Measurements from ENCODE around the gene APOO. TPM values are rescaled to one million over a fixed set of nuclear protein-coding genes. Genes with fewer than 3 reads are reported as not detected.

APOO gene
- polyA plus RNA-seq, 2 of the 4 experiments (the other 2 are of a cell fraction), result 33.5 to 59.4 TPM

GRCh38 chrX:23851544-23851943 is 56.2 kb downstream of the APOO start:
- no peak overlapping the region for H3K4me3 ChIP-seq
- no peak for TF ChIP-seq BHLHE40 (IDR thresholded peaks at IDR 0.05; ENCODE audit: low read depth, low read length)
- 0 out of 2 replicates have a peak, but pooled peaks have one; percentile 28 for TF ChIP-seq RFX5 (IDR thresholded peaks at IDR 0.05)
- no peak overlapping the region for H3K27ac ChIP-seq
- ATAC-seq, result no peak
- peaks cover 10% of the 10 kb centered on the region; the same call in 2 of the 3 replicates for H3K4me1 ChIP-seq
- ChIA-PET POLR2A (no interaction called here), CTCF (no interaction called here)
- no peak for DNase-seq (ENCODE audit: low read depth in 1 of 2, low spot score in 1 of 2)
- 89% methylated on average over 2 of the region's 2 CpGs for WGBS (ENCODE audit: missing lambda C conversion rate)
- no peak overlapping the region for H3K4me2 ChIP-seq
- peak; percentile 84 for FAIRE-seq
- no peaks in the 10 kb centered on the region for H3K9me3 ChIP-seq

- 87% methylated on average over 5 of the region's 5 CpGs for WGBS (ENCODE audit: missing lambda C conversion rate)
- Histone ChIP-seq H3K4me3 (no peak overlapping the region), H3K4me1 (peaks cover 19% of the 10 kb centered on the region), H3K4me2 (no peak overlapping the region), H3K9me3 (no peaks in the 10 kb centered on the region), H3K27ac (no peak overlapping the region)
- FAIRE-seq, result no peak
- POLR2A ChIA-PET, result no interaction called here
- CTCF ChIA-PET, result interaction anchor here (1.3 kb wide), 1 partner anchor 43 kb away, joined by 4 read pairs; no protein-coding TSS in a partner anchor
- no peak for DNase-seq (ENCODE audit: low read depth in 1 of 2, low spot score in 1 of 2)
- no peak for ATAC-seq
- no peak for TF ChIP-seq CHD2 (IDR thresholded peaks at IDR 0.05; ENCODE audit: low read length, partially characterized antibody)
- no peak for TF ChIP-seq HMGXB4 (CRISPR knock-in tag; IDR thresholded peaks at IDR 0.05; ENCODE audit: borderline replicate concordance)
These were observed 58.5 kb downstream of the APOO start for GRCh38 chrX:23849241-23849640.

GRCh38 chrX:23845351-23845817 is 62.4 kb downstream of the APOO start:
- H3K4me2 ChIP-seq, result peak overlapping the region; percentile 68
- FAIRE-seq (no peak), DNase-seq (ENCODE audit: low read depth in 1 of 2, low spot score in 1 of 2) (peak in 1 of 2 experiments; percentile 21), ATAC-seq (peak in 1 of 2 experiments; percentile 80; a peak in 4 of 6 replicates)
- no peaks in the 10 kb centered on the region for H3K9me3 ChIP-seq
- H3K4me3 ChIP-seq, result no peak overlapping the region
- peak overlapping the region; percentile 70 to 81 for H3K27ac ChIP-seq
- CTCF ChIA-PET, result no interaction called here
- TF ChIP-seq CEBPB (IDR thresholded peaks at IDR 0.05) (no peak), MAFK (IDR thresholded peaks at IDR 0.05; ENCODE audit: partially characterized antibody) (peak; percentile 85)
- H3K4me1 ChIP-seq, result peaks cover 45% of the 10 kb centered on the region
- WGBS (ENCODE audit: missing lambda C conversion rate), result 11% methylated on average over 3 of the region's 3 CpGs
- POLR2A ChIA-PET, result interaction anchor here (1.4 kb wide), 1 partner anchor 62 kb away, joined by 4 read pairs; the partner anchor contains the start of gene SAT1

- ATAC-seq, result peak in 1 of 2 experiments; percentile 71; a peak in 3 of 6 replicates
- Histone ChIP-seq H3K4me3 (no peak overlapping the region), H3K4me2 (peak overlapping the region; percentile 68), H3K27ac (peak overlapping the region; percentile 70 to 81), H3K9me3 (no peaks in the 10 kb centered on the region), H3K4me1 (peaks cover 45% of the 10 kb centered on the region)
- 38% methylated on average over 7 of the region's 7 CpGs for WGBS (ENCODE audit: missing lambda C conversion rate)
- no peak for FAIRE-seq
- ChIA-PET POLR2A (interaction anchor here (0.6 to 1.4 kb wide), 2 partner anchors 60 to 61 kb away, joined by 4 read pairs; partner anchors contain the start of gene SAT1), CTCF (no interaction called here)
- TF ChIP-seq RCOR1 (IDR thresholded peaks at IDR 0.05; ENCODE audit: low read depth, low read length), result no peak
- TF ChIP-seq MAFK (IDR thresholded peaks at IDR 0.05; ENCODE audit: partially characterized antibody), result no peak
- peak; percentile 28; the same call in 1 of the 2 replicates for TF ChIP-seq USF2 (IDR thresholded peaks at IDR 0.05)
- TF ChIP-seq MAX (IDR thresholded peaks at IDR 0.05), result no peak
- DNase-seq (ENCODE audit: low read depth in 1 of 2, low spot score in 1 of 2), result no peak
These were observed 63.1 kb downstream of the APOO start for GRCh38 chrX:23844502-23845138.

GRCh38 chrX:23841847-23842522 is 65.8 kb downstream of the APOO start:
- H3K9me3 ChIP-seq, result no peaks in the 10 kb centered on the region
- DNase-seq (ENCODE audit: low read depth in 1 of 2, low spot score in 1 of 2) (no peak), FAIRE-seq (no peak), ATAC-seq (no peak)
- 70% methylated on average over 4 of the region's 4 CpGs for WGBS (ENCODE audit: missing lambda C conversion rate)
- H3K4me2 ChIP-seq, result no peak overlapping the region
- peak overlapping the region; percentile 38 to 70; a peak in 4 of 6 replicates for H3K27ac ChIP-seq
- H3K4me3 ChIP-seq, result no peak overlapping the region
- H3K4me1 ChIP-seq, result peaks cover 45% of the 10 kb centered on the region
- ChIA-PET POLR2A (no interaction called here), CTCF (no interaction called here)
- TF ChIP-seq CEBPB (IDR thresholded peaks at IDR 0.05) (0 out of 4 replicates have a peak, but pooled peaks of 1 of the 2 experiments have one; percentile 5), E2F6 (IDR thresholded peaks at IDR 0.05; ENCODE audit: borderline replicate concordance, low read depth) (no peak), KDM1A (IDR thresholded peaks at IDR 0.05; ENCODE audit: low read depth) (no peak), EHF (CRISPR knock-in tag; IDR thresholded peaks at IDR 0.05) (no peak)
